CD14-positive monocyte (primary cell): ENCODE measurements around the gene COL24A1. TPM values are rescaled to one million over a fixed set of nuclear protein-coding genes. Genes with fewer than 3 reads are reported as not detected.

ENCODE experiments used
- DNase-seq, 3 donors: peaks; one replicate each; pipeline ENCODE4 v3.0.0-alpha.2; 2011 to 2022
- H2AFZ ChIP-seq: 2 replicates; pipeline ENCODE4 v1.6.0; 2012; ENCODE audit warnings: mild to moderate bottlenecking, low read depth, low read length, inconsistent platforms; ENCODE audit not compliant: insufficient read depth, poor library complexity, severe bottlenecking
- H3K27ac ChIP-seq, 2 donors: 1 replicate in 1 of 2; 2 replicates in 1 of 2; pipeline ENCODE4 v1.5.1; 2012 to 2013; ENCODE audit warnings: low read length in 2 of 2, control low read depth in 1 of 2, inconsistent platforms in 1 of 2, low read depth in 1 of 2, mild to moderate bottlenecking in 1 of 2
- H3K27me3 ChIP-seq, 2 donors: one replicate each; pipeline versions ENCODE4 v1.6.0 to v1.6.1; 2011 to 2013; ENCODE audit warnings: low read length in 2 of 2; ENCODE audit not compliant: control insufficient read depth in 2 of 2, insufficient read depth in 2 of 2
- H3K36me3 ChIP-seq, 2 donors: replicated peaks in 1 of 2; 1 replicate in 1 of 2; 2 replicates in 1 of 2; pipeline versions ENCODE4 v1.5.1 to v1.6.1; 2012 to 2013; ENCODE audit warnings: low read length in 2 of 2, control low read depth in 1 of 2, inconsistent platforms in 1 of 2, mild to moderate bottlenecking in 1 of 2; ENCODE audit not compliant: insufficient read depth in 2 of 2, control insufficient read depth in 1 of 2
- H3K4me1 ChIP-seq, 2 donors: 1 replicate in 1 of 2; 2 replicates in 1 of 2; pipeline versions ENCODE4 v1.5.1 to v1.6.1; 2012 to 2013; ENCODE audit warnings: low read length in 2 of 2, control low read depth in 1 of 2, inconsistent platforms in 1 of 2, mild to moderate bottlenecking in 1 of 2, moderate library complexity in 1 of 2; ENCODE audit not compliant: insufficient read depth in 2 of 2, control insufficient read depth in 1 of 2
- H3K4me2 ChIP-seq: replicated peaks from 2 replicates; pipeline ENCODE3; 2012; ENCODE audit warnings: low read length, moderate library complexity, mild to moderate bottlenecking; ENCODE audit not compliant: poor library complexity, severe bottlenecking; ENCODE audit errors: extremely low read depth
- H3K4me3 ChIP-seq, 3 experiments: fragments of 200-600 bp in 1 of 3; sonication (generic) in 1 of 3; replicated peaks in 1 of 3; 1 replicate in 2 of 3; 2 replicates in 1 of 3; pipeline ENCODE4 v1.5.1; 2011 to 2013; ENCODE audit warnings: low read length in 3 of 3, mild to moderate bottlenecking in 3 of 3, control low read depth in 2 of 3, low read depth in 2 of 3, inconsistent platforms in 1 of 3, moderate library complexity in 1 of 3
- H3K79me2 ChIP-seq: 2 replicates; pipeline ENCODE4 v1.6.0; 2012; ENCODE audit warnings: mild to moderate bottlenecking, control low read depth, inconsistent platforms, low read length, moderate library complexity; ENCODE audit not compliant: insufficient read depth
- H3K9ac ChIP-seq: 2 replicates; pipeline ENCODE4 v1.6.0; 2017; ENCODE audit warnings: low read length, mild to moderate bottlenecking; ENCODE audit not compliant: insufficient read depth, poor library complexity, severe bottlenecking
- H3K9me3 ChIP-seq, 2 donors: replicated peaks in 1 of 2; 1 replicate in 1 of 2; 2 replicates in 1 of 2; pipeline versions ENCODE4 v1.5.1 to v1.6.1; 2012 to 2013; ENCODE audit warnings: low read length in 2 of 2, control low read depth in 1 of 2; ENCODE audit not compliant: control insufficient read depth in 1 of 2, insufficient read depth in 1 of 2
- H4K20me1 ChIP-seq: 2 replicates; pipeline ENCODE4 v1.6.0; 2012; ENCODE audit warnings: mild to moderate bottlenecking, low read length, control low read depth, moderate library complexity; ENCODE audit not compliant: insufficient read depth
- H3K27ac Mint-ChIP-seq, 7 donors: one replicate each; pipeline ENCODE4 v1.8.0; 2020; ENCODE audit warnings: mild to moderate bottlenecking in 7 of 7, mixed read lengths in 7 of 7, moderate library complexity in 6 of 7, inconsistent platforms in 2 of 7
- H3K27me3 Mint-ChIP-seq, 3 donors: one replicate each; pipeline ENCODE4 v1.8.0; 2021 to 2022; ENCODE audit warnings: low read depth in 3 of 3, mild to moderate bottlenecking in 3 of 3, mixed read lengths in 3 of 3, moderate library complexity in 3 of 3, inconsistent platforms in 1 of 3
- H3K36me3 Mint-ChIP-seq, 2 donors: one replicate each; pipeline ENCODE4 v1.8.0; 2020; ENCODE audit warnings: mixed read lengths in 2 of 2, inconsistent platforms in 1 of 2, mild to moderate bottlenecking in 1 of 2
- H3K4me1 Mint-ChIP-seq: one replicate; pipeline ENCODE4 v1.8.0; 2020; ENCODE audit warnings: mild to moderate bottlenecking, mixed read lengths
- H3K4me3 Mint-ChIP-seq, 2 donors: one replicate each; pipeline ENCODE4 v1.8.0; 2020; ENCODE audit warnings: mild to moderate bottlenecking in 2 of 2, mixed read lengths in 2 of 2, moderate library complexity in 1 of 2
- H3K9me3 Mint-ChIP-seq, 7 donors: one replicate each; pipeline ENCODE4 v1.8.0; 2020 to 2022; ENCODE audit warnings: mixed read lengths in 7 of 7, mild to moderate bottlenecking in 6 of 7, moderate library complexity in 6 of 7, inconsistent platforms in 2 of 7
- WGBS: methylation state at CpG from one replicate; pipeline ENCODE4 v1.1.5; 2013; ENCODE audit warnings: missing lambda C conversion rate; ENCODE audit not compliant: insufficient coverage; 5-methylcytosine and 5-hydroxymethylcytosine counted together
- intact Hi-C, 2 donors: fragments of 100-400 bp; cut with micrococcal nuclease; formaldehyde crosslinking; loops; one replicate each; pipeline versions ENCODE4 v1.15.0 to v1.15.1; 2023
- polyA plus RNA-seq, 3 donors: library from polyadenylated mRNA; depleted of rRNA in 1 of 3; unstranded in 2 of 3; stranded (reverse) in 1 of 3; fragments of 300-500 nt in 2 of 3; fragments of >200 nt in 1 of 3; fragmentation: Illumina TruSeq in 2 of 3; gene quantifications; 1 replicate in 2 of 3; 2 replicates in 1 of 3; pipeline ENCODE4 v1.2.3, GENCODE V29; 2012 to 2021
- TF ChIP-seq, protein P1 (sequence below): fragments of 200-600 bp; IDR thresholded peaks from one replicate; pipeline ENCODE4 v1.8.0; 2022; ENCODE audit warnings: antibody characterized with exemption, mild to moderate bottlenecking

Gene COL24A1
- polyA plus RNA-seq, 3 donors, result 0.05 to 0.13 TPM; not detected in 1

DNA sequence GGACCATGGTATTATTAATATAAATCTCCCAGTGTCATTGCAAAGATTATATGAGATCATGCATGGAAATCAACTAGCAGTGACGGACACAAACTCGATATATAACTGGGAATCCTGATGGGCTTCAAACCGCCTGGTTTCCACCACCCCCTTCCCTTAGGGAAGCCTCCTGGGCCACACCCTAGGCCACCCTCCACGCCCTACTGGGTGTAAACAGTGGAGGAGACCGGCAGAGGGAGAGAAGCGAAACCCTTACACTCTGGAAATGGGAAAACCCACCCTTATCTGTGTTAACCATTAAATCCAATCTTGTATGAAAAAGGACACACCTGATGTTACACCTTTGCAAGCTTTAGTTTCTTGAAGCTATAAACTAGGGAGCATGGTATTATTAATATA lies 447.7 kb downstream of the COL24A1 start:
- peak overlapping the region; percentile 87 for H2AFZ ChIP-seq
- peak overlapping the region; percentile 19 to 64 for H3K27ac ChIP-seq
- no peaks in the 10 kb centered on the region for H4K20me1 ChIP-seq
- Mint-ChIP-seq H3K9me3 (peaks cover 0 to 12% (median 5%) of the 10 kb centered on the region in 7 donors), H3K27me3 (no peaks in the 10 kb centered on the region), H3K36me3 (peaks cover 14 to 18% of the 10 kb centered on the region in 2 donors), H3K4me1 (peaks cover 8% of the 10 kb centered on the region), H3K4me3 (no peak overlapping the region), H3K27ac (no peak overlapping the region)
- WGBS, result no CpG with 5 or more reads among the region's 6 CpGs
- H3K79me2 ChIP-seq, result peaks cover 24% of the 10 kb centered on the region
- peak overlapping the region; percentile 69 for H3K9ac ChIP-seq
- TF ChIP-seq, protein P1, sequence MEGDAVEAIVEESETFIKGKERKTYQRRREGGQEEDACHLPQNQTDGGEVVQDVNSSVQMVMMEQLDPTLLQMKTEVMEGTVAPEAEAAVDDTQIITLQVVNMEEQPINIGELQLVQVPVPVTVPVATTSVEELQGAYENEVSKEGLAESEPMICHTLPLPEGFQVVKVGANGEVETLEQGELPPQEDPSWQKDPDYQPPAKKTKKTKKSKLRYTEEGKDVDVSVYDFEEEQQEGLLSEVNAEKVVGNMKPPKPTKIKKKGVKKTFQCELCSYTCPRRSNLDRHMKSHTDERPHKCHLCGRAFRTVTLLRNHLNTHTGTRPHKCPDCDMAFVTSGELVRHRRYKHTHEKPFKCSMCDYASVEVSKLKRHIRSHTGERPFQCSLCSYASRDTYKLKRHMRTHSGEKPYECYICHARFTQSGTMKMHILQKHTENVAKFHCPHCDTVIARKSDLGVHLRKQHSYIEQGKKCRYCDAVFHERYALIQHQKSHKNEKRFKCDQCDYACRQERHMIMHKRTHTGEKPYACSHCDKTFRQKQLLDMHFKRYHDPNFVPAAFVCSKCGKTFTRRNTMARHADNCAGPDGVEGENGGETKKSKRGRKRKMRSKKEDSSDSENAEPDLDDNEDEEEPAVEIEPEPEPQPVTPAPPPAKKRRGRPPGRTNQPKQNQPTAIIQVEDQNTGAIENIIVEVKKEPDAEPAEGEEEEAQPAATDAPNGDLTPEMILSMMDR, result no peak
- peaks cover 12 to 19% of the 10 kb centered on the region in 2 donors for H3K36me3 ChIP-seq
- H3K4me3 ChIP-seq, result peak overlapping the region; percentile 72 to 96 (median 90)
- H3K4me2 ChIP-seq, result peak overlapping the region; percentile 93
- DNase-seq, result no peak
- peaks cover 5 to 7% of the 10 kb centered on the region in 2 donors for H3K9me3 ChIP-seq
- peaks cover 13 to 19% of the 10 kb centered on the region in 2 donors for H3K4me1 ChIP-seq
- intact Hi-C loops, result no loop called here
- no peaks in the 10 kb centered on the region for H3K27me3 ChIP-seq

DNA sequence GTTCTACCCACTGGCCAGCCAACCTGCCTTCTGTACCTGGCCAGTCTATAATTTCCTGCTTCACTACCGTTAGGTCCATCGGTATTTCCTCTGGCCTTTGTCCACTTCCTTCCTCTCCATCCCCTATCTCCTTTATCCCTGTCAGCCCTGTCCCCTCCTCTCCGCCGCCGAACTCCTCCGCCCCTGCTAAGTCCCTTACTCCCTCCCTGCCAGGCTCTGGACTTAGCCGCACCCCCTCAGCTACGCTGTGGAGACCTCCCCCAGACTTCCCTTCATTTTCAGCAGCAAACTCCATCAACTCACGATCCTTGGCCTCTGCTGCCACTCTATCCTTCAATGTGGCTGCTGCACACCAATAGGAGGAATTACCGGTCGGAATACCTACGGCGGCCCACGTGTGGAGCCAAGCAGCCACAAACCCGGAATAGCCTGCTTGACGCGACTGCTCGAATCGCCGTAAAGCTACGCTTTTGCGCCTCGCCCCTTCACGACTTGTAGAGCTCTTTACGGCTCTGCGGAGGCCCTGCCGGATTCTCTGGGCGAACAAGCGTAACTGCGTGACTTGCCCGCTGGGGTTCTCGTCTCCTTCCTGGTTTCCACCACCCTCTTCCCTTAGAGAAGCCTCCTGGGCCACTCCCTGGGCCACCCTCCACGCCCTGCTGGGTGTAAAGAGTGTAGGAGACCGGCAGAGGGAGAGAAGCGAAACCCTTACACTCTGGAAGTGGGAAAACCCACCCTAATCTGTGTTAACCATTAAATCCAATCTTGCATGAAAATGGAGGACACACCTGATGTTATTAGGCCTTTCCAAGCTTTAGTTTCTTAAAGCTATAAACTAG lies 448.4 kb downstream of the COL24A1 start, which contains the start of gene ZNHIT6:
ZNHIT6 (minus strand) TSS at position 444 of the 839 bp plus-strand sequence; CDS start at position 295, 149 bp downstream.
- H3K27me3 Mint-ChIP-seq, result no peaks in the 10 kb centered on the region
- Histone ChIP-seq H3K27ac (peak within 1 kb of the TSS; percentile 19 to 64), H3K36me3 (peaks cover 12 to 25% of the 10 kb centered on the region in 2 donors), H3K4me3 (peak within 1 kb of the TSS; percentile 72 to 96 (median 90)), H4K20me1 (no peaks in the 10 kb centered on the region), H3K4me1 (peaks cover 13 to 19% of the 10 kb centered on the region in 2 donors), H3K9me3 (peaks cover 0 to under 1% of the 10 kb centered on the region in 2 donors), H3K9ac (peak within 1 kb of the TSS; percentile 69), H3K27me3 (no peaks in the 10 kb centered on the region), H2AFZ (peak within 1 kb of the TSS; percentile 87), H3K79me2 (peaks cover 24% of the 10 kb centered on the region), H3K4me2 (peak within 1 kb of the TSS; percentile 93)
- peaks cover 10% of the 10 kb centered on the region for H3K4me1 Mint-ChIP-seq
- peaks cover 18 to 23% of the 10 kb centered on the region in 2 donors for H3K36me3 Mint-ChIP-seq
- TF ChIP-seq, protein P1, result peak; percentile 29
- H3K9me3 Mint-ChIP-seq, result peaks cover 0 to 7% (median 0%) of the 10 kb centered on the region in 7 donors
- H3K27ac Mint-ChIP-seq, result no peak within 1 kb of the TSS
- intact Hi-C loops, result no loop called here
- peak; percentile 73 to 79 (median 76) for DNase-seq
- no peak within 1 kb of the TSS for H3K4me3 Mint-ChIP-seq
- WGBS, result 0% methylated on average over 27 of the region's 35 CpGs
